MCF 10A (cell line): Measurements from ENCODE around the gene ANKRD44. TPM values are rescaled to one million over a fixed set of nuclear protein-coding genes. Genes with fewer than 3 reads are reported as not detected.

Experiments
- BruUV-seq: library from RNA; stranded (reverse); fragments of 400-500 nt; replicated peaks from 2 replicates; lab custom pipeline; 2021; lab: Mats Ljungman, UMichigan
- CTCF ChIA-PET: fragments of 300-600 bp; sonication (Branson Sonifier 250); formaldehyde crosslinking; extraction: SDS; loops from one replicate; lab custom pipeline; 2021; ENCODE audit warnings: antibody characterized with exemption, inconsistent platforms; lab: Yijun Ruan, JAX
- POLR2A ChIA-PET: fragments of 300-600, 350-650 bp; sonication (Branson Sonifier 250); formaldehyde crosslinking; extraction: SDS; loops from one replicate; lab custom pipeline; 2020; ENCODE audit warnings: antibody characterized with exemption, inconsistent platforms; lab: Yijun Ruan, JAX
- DNase-seq: peaks from one replicate; pipeline ENCODE4 v3.0.0-alpha.2; 2018; ENCODE audit not compliant: unreplicated experiment
- H3K27ac Mint-ChIP-seq: one replicate; pipeline ENCODE4 v1.8.0; 2022; ENCODE audit warnings: mild to moderate bottlenecking, low read depth, mixed read lengths; ENCODE audit not compliant: unreplicated experiment
- H3K27me3 Mint-ChIP-seq: one replicate; pipeline ENCODE4 v1.8.0; 2022; ENCODE audit warnings: mixed read lengths; ENCODE audit not compliant: insufficient read depth, unreplicated experiment
- H3K36me3 Mint-ChIP-seq: one replicate; pipeline ENCODE4 v1.8.0; 2022; ENCODE audit warnings: mild to moderate bottlenecking, moderate library complexity, mixed read lengths; ENCODE audit not compliant: insufficient read depth, unreplicated experiment
- H3K4me1 Mint-ChIP-seq: one replicate; pipeline ENCODE4 v1.8.0; 2022; ENCODE audit warnings: mixed read lengths; ENCODE audit not compliant: insufficient read depth, unreplicated experiment
- H3K4me3 Mint-ChIP-seq: one replicate; pipeline ENCODE4 v1.8.0; 2022; ENCODE audit warnings: mild to moderate bottlenecking, moderate library complexity, mixed read lengths; ENCODE audit not compliant: unreplicated experiment
- H3K9me3 Mint-ChIP-seq: one replicate; pipeline ENCODE4 v1.8.0; 2022; ENCODE audit warnings: mixed read lengths; ENCODE audit not compliant: unreplicated experiment
- intact Hi-C: fragments of 100-400 bp; cut with micrococcal nuclease; formaldehyde crosslinking; loops from 2 replicates; pipeline ENCODE4 v1.14.1; 2022
- total RNA-seq: library from RNA; stranded (reverse); gene quantifications from 2 replicates; pipeline ENCODE4 v1.2.3, GENCODE V29; 2022
- TF ChIP-seq, protein P1 (sequence below): fragments of 200-600 bp; IDR thresholded peaks from one replicate; pipeline ENCODE4 v1.8.0; 2022; ENCODE audit warnings: antibody characterized with exemption, mild to moderate bottlenecking; ENCODE audit not compliant: unreplicated experiment

The ANKRD44 gene
- total RNA-seq, 1 experiment from 2014 or later = 6.9 TPM

- Mint-ChIP-seq H3K4me1 (no peaks in the 10 kb centered on the region), H3K27me3 (no peaks in the 10 kb centered on the region), H3K36me3 (no peaks in the 10 kb centered on the region), H3K4me3 (no peak overlapping the region), H3K9me3 (no peaks in the 10 kb centered on the region), H3K27ac (no peak overlapping the region)
- ChIA-PET CTCF (no interaction called here), POLR2A (no interaction called here)
- TF ChIP-seq, protein P1, sequence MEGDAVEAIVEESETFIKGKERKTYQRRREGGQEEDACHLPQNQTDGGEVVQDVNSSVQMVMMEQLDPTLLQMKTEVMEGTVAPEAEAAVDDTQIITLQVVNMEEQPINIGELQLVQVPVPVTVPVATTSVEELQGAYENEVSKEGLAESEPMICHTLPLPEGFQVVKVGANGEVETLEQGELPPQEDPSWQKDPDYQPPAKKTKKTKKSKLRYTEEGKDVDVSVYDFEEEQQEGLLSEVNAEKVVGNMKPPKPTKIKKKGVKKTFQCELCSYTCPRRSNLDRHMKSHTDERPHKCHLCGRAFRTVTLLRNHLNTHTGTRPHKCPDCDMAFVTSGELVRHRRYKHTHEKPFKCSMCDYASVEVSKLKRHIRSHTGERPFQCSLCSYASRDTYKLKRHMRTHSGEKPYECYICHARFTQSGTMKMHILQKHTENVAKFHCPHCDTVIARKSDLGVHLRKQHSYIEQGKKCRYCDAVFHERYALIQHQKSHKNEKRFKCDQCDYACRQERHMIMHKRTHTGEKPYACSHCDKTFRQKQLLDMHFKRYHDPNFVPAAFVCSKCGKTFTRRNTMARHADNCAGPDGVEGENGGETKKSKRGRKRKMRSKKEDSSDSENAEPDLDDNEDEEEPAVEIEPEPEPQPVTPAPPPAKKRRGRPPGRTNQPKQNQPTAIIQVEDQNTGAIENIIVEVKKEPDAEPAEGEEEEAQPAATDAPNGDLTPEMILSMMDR = no peak
- no TSS peak for BruUV-seq
- no peak for DNase-seq
- intact Hi-C loops = no loop called here
Observed at GRCh38 chr2:197239434-197239833, 71.1 kb downstream of the ANKRD44 start.

GRCh38 chr2:197238043-197238365 lies 72.6 kb downstream of the ANKRD44 start:
- H3K9me3 Mint-ChIP-seq = no peaks in the 10 kb centered on the region
- H3K36me3 Mint-ChIP-seq = no peaks in the 10 kb centered on the region
- DNase-seq = no peak
- intact Hi-C loops = no loop called here
- no TSS peak for BruUV-seq
- H3K27ac Mint-ChIP-seq = no peak overlapping the region
- no peaks in the 10 kb centered on the region for H3K27me3 Mint-ChIP-seq
- no peak overlapping the region for H3K4me3 Mint-ChIP-seq
- CTCF ChIA-PET = interaction anchor here (1.0 kb wide), 1 partner anchor 125 kb away, joined by 3 read pairs; no protein-coding TSS in a partner anchor
- TF ChIP-seq, protein P1 = no peak
- POLR2A ChIA-PET = no interaction called here
- no peaks in the 10 kb centered on the region for H3K4me1 Mint-ChIP-seq

GRCh38 chr2:197237291-197238042 lies 73.1 kb downstream of the ANKRD44 start:
- TF ChIP-seq, protein P1 = no peak
- Mint-ChIP-seq H3K36me3 (no peaks in the 10 kb centered on the region), H3K4me3 (no peak overlapping the region), H3K4me1 (no peaks in the 10 kb centered on the region), H3K27me3 (no peaks in the 10 kb centered on the region), H3K27ac (no peak overlapping the region), H3K9me3 (no peaks in the 10 kb centered on the region)
- no TSS peak for BruUV-seq
- POLR2A ChIA-PET = interaction anchor here (0.5 kb wide), 1 partner anchor 19 kb away, joined by 3 read pairs; no protein-coding TSS in a partner anchor
- CTCF ChIA-PET = interaction anchor here (1.0 kb wide), 1 partner anchor 124 kb away, joined by 3 read pairs; no protein-coding TSS in a partner anchor
- no peak for DNase-seq
- intact Hi-C loops = no loop called here

DNA sequence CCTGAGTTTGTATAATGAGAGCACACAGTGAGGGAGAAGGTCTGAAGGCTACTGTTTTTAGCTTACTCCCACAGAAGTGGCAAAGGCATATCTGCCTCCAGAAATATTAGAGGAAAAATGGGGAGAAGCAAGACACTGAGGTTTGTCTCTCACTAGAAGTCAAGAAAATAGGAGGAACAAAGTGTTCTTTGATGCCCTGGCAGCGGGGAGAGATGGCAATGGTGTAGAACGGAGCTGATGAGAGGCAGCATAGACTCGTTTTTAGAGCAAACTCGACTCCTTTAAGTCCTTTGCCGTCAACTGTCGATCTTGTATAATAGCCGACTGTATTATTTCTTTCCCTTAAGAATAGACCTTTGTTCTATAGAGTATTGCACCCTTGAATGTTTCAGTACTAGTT lies 73.8 kb downstream of the ANKRD44 start:
- H3K9me3 Mint-ChIP-seq = no peaks in the 10 kb centered on the region
- no peaks in the 10 kb centered on the region for H3K27me3 Mint-ChIP-seq
- BruUV-seq = no TSS peak
- H3K4me3 Mint-ChIP-seq = no peak overlapping the region
- no peak for DNase-seq
- H3K27ac Mint-ChIP-seq = no peak overlapping the region
- ChIA-PET CTCF (interaction anchor here (1.0 kb wide), 1 partner anchor 123 kb away, joined by 3 read pairs; no protein-coding TSS in a partner anchor), POLR2A (interaction anchor here (0.5 kb wide), 1 partner anchor 20 kb away, joined by 3 read pairs; no protein-coding TSS in a partner anchor)
- no peaks in the 10 kb centered on the region for H3K36me3 Mint-ChIP-seq
- intact Hi-C loops = no loop called here
- TF ChIP-seq, protein P1 = no peak
- no peaks in the 10 kb centered on the region for H3K4me1 Mint-ChIP-seq
